Heart right ventricle (tissue), 16 donors: ENCODE results near the gene R3HDM1. TPM values are rescaled to one million over a fixed set of nuclear protein-coding genes. Genes with fewer than 3 reads are reported as not detected.

ENCODE experiments used
- ATAC-seq, 8 donors: fragments of 200-7000 bp; cut with Tn5 transposase; one replicate each; pipeline ENCODE4 v1.9.1; 2020; ENCODE audit warnings: mild to moderate bottlenecking in 8 of 8, moderate library complexity in 8 of 8, moderate number of reproducible peaks in 1 of 8
- DNase-seq, 2 donors: peaks; one replicate each; pipeline ENCODE4 v3.0.0-alpha.2; 2020
- H3K27ac ChIP-seq, 10 donors: fragments of 200-600 bp; sonication (generic) in 2 of 10; one replicate each; pipeline versions ENCODE4 v1.5.0 to v1.8.0; 2020 to 2022; ENCODE audit warnings: mild to moderate bottlenecking in 3 of 10
- H3K27me3 ChIP-seq, 7 donors: fragments of 200-600 bp; one replicate each; pipeline ENCODE4 v1.8.0; 2021 to 2022; ENCODE audit warnings: mild to moderate bottlenecking in 2 of 7
- H3K36me3 ChIP-seq, 9 donors: fragments of 200-600 bp; sonication (generic) in 1 of 9; one replicate each; pipeline versions ENCODE4 v1.5.0 to v1.8.0; 2020 to 2022; ENCODE audit warnings: mild to moderate bottlenecking in 2 of 9
- H3K4me1 ChIP-seq, 9 donors: fragments of 200-600 bp; sonication (generic) in 1 of 9; one replicate each; pipeline versions ENCODE4 v1.5.0 to v1.8.0; 2020 to 2022; ENCODE audit warnings: mild to moderate bottlenecking in 4 of 9
- H3K4me3 ChIP-seq, 10 donors: fragments of 200-600 bp; sonication (generic) in 2 of 10; one replicate each; pipeline versions ENCODE4 v1.5.0 to v1.8.0; 2020 to 2022; ENCODE audit warnings: mild to moderate bottlenecking in 7 of 10, moderate library complexity in 2 of 10
- H3K9me3 ChIP-seq, 11 donors: fragments of 200-600 bp in 10 of 11; sonication (generic) in 2 of 11; one replicate each; pipeline versions ENCODE4 v1.5.0 to v1.8.0; 2013 to 2022; ENCODE audit warnings: mild to moderate bottlenecking in 2 of 11, control low read depth in 1 of 11, moderate library complexity in 1 of 11
- WGBS, 2 donors: extraction: QIAGEN DNeasy Blood & Tissue Kit; methylation state at CpG; one replicate each; pipeline ENCODE4 v1.1.7; 2013; ENCODE audit warnings: inconsistent platforms in 1 of 2; 5-methylcytosine and 5-hydroxymethylcytosine counted together
- intact Hi-C, 10 donors: fragments of 100-400 bp; cut with DNase I; formaldehyde crosslinking; loops; one replicate each; pipeline versions ENCODE4 v1.11.1 to v1.14.2; 2022
- polyA plus RNA-seq, 2 donors: library from polyadenylated mRNA; stranded (reverse); fragments of 200-250 nt; gene quantifications; one replicate each; pipeline ENCODE4 v1.2.3, GENCODE V29; 2013
- total RNA-seq, 10 donors: library from RNA; stranded (reverse); fragmentation: NEBNext Ultra II Directional in 3 of 10; extraction: Animal tissue kit (Norgen Biotek cat#: 25700) in 3 of 10; gene quantifications; one replicate each; pipeline versions ENCODE4 v1.2.1 to v1.2.4, GENCODE V29; 2021 to 2023
- TF ChIP-seq, protein P1 (sequence below), 9 donors: fragments of 200-600 bp; sonication (generic) in 2 of 9; IDR thresholded peaks; one replicate each; pipeline versions ENCODE4 v1.5.0 to v1.8.0; 2021 to 2022; ENCODE audit warnings: antibody characterized with exemption in 9 of 9, mild to moderate bottlenecking in 5 of 9, moderate library complexity in 1 of 9
- donor health status: Arrhythmogenic right ventricular cardiomyopathy.
- donor health status: ischemic (EF 13 %, LVEDD 7.1; RV severe dilation, severe dysfunction).
- donor health status: healthy with polysubstance abuse.
- donor health status: DM: no; HTN: yes; CAD: no.
- donor health status: DM: no; HTN: no; CAD: no.
- donor health status: ischemic (EF 25% LVEDD 6.9; RV normal size, moderate dysfunction).
- donor health status: ischemic (EF 25% LVEDD 5.7; RV mildly dilated, moderate dysfunction).
- donor health status: healthy.
- donor health status: DM: yes; HTN: yes; CAD: no.
- donor health status: Ischemic cardiomyopathy.
- donor health status: ischemic (EF 35%, LVEDD 5.7; RV mildly dilated, moderate dysfunction).
- donor health status: nonischemic (EF 11% LVEDD 7.7; RV severe dilation, severe dysfunction).
- donor health status: DM: yes; HTN: yes; CAD: no.
- donor health status: PGD.
- donor health status: ischemic (EF 29% LVEDD 5.4; RV normal size, mild dysfunction).
- donor health status: nonischemic (EF 23%, LVEDD 6.1; RV moderate dilation, normal function).

The R3HDM1 gene
- total and polyA plus RNA-seq, 12 donors = 6.1 to 22.2 (median 17.5) TPM

DNA sequence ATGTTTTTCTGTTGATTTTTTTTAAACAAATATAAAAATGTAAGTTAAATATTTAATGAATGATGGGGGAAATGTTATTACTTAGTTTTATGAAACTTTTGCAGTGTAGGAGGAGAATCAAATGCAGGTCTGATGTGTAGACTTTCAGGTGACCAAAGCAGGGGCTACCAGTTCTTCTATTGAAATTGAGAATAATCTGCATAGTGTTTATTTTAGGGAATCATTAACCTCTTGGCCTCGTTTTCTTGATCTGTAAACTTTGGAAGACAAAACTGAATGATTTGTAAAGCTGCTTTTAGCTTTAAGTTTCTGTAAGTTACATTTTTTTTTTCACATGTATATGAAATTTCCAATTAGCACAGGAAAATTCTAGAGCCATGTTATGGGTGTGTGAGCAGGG, 99.2 kb downstream of the R3HDM1 start:
- H3K4me3 ChIP-seq = no peak overlapping the region
- intact Hi-C loops = no loop called here
- TF ChIP-seq, protein P1, sequence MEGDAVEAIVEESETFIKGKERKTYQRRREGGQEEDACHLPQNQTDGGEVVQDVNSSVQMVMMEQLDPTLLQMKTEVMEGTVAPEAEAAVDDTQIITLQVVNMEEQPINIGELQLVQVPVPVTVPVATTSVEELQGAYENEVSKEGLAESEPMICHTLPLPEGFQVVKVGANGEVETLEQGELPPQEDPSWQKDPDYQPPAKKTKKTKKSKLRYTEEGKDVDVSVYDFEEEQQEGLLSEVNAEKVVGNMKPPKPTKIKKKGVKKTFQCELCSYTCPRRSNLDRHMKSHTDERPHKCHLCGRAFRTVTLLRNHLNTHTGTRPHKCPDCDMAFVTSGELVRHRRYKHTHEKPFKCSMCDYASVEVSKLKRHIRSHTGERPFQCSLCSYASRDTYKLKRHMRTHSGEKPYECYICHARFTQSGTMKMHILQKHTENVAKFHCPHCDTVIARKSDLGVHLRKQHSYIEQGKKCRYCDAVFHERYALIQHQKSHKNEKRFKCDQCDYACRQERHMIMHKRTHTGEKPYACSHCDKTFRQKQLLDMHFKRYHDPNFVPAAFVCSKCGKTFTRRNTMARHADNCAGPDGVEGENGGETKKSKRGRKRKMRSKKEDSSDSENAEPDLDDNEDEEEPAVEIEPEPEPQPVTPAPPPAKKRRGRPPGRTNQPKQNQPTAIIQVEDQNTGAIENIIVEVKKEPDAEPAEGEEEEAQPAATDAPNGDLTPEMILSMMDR (IDR thresholded peaks at IDR 0.05) = no peak
- DNase-seq (no peak), ATAC-seq (no peak)
- H3K4me1 ChIP-seq = no peaks in the 10 kb centered on the region
- H3K36me3 ChIP-seq = peaks cover 0 to 46% (median 2%) of the 10 kb centered on the region in 9 donors
- WGBS, 2 donors = 94 to 95% methylated on average over 1 of the region's 1 CpG
- H3K27ac ChIP-seq = no peak overlapping the region
- H3K9me3 ChIP-seq = no peaks in the 10 kb centered on the region
- no peaks in the 10 kb centered on the region for H3K27me3 ChIP-seq

DNA sequence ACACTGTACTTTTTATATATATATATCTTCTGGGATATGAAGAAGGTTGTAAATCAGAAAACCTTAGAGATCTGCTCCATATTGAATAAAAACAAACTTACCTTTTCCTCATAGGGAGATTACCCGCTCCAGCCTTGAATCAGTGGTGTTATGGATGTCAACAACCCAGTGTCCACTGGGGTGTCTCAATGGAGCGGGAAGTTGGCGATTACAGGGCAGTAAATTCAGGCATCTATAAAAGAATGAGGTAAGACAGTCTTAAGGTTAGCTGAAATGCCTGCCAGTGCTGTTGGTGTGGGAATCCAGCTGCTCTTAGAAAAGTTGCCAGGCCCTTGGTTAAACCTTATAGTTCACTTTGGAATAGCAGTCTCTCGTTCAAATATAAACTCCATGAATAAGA, 102.3 kb downstream of the R3HDM1 start:
- WGBS, 2 donors = 93 to 95% methylated on average over 4 of the region's 4 CpGs
- H3K36me3 ChIP-seq = peaks cover 0 to 65% (median 5%) of the 10 kb centered on the region in 9 donors
- no peak for ATAC-seq

DNA sequence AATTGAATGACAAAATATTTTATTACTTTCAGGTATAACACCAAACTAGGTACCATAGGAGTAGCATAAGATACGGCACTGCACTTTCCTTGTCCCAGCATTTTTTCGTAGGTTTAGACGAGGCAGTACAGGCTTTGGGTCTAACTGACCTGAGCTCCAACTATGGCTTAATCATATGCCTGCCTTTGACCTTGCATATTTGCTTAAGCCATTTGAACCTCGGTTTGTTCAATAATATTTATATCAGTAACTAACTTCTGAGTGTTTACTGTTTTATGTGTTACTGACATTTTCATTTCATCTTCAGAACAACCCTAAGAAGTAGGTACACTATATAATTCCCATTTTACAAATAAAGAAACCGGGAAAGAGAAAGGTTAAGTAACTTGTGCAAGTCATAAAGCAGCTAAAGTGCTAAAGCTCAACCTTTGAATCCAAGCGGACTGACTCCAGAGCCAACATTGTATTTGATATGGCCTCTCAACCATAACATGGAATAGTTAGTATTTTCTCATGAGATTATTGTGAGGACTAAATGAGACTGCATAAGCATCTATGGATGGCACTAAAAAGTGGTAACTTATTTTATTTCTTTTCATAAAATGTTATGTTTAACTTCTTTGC, 104.0 kb downstream of the R3HDM1 start:
- Histone ChIP-seq H3K4me1 (no peaks in the 10 kb centered on the region), H3K27ac (no peak overlapping the region), H3K4me3 (no peak overlapping the region), H3K9me3 (no peaks in the 10 kb centered on the region), H3K36me3 (peaks cover 0 to 82% (median 5%) of the 10 kb centered on the region in 9 donors), H3K27me3 (no peaks in the 10 kb centered on the region)
- TF ChIP-seq, protein P1 (IDR thresholded peaks at IDR 0.05) = no peak
- WGBS, 2 donors = 95 to 96% methylated on average over 6 of the region's 6 CpGs
- DNase-seq (no peak), ATAC-seq (no peak)
- intact Hi-C loops = no loop called here

More for the DNA sequence above, 102.3 kb downstream of the R3HDM1 start:
- Histone ChIP-seq H3K4me1 (no peaks in the 10 kb centered on the region), H3K27me3 (no peaks in the 10 kb centered on the region), H3K4me3 (no peak overlapping the region), H3K27ac (no peak overlapping the region), H3K9me3 (no peaks in the 10 kb centered on the region)
- TF ChIP-seq, protein P1 (IDR thresholded peaks at IDR 0.05) = no peak
- no peak for DNase-seq
- intact Hi-C loops = no loop called here

DNA sequence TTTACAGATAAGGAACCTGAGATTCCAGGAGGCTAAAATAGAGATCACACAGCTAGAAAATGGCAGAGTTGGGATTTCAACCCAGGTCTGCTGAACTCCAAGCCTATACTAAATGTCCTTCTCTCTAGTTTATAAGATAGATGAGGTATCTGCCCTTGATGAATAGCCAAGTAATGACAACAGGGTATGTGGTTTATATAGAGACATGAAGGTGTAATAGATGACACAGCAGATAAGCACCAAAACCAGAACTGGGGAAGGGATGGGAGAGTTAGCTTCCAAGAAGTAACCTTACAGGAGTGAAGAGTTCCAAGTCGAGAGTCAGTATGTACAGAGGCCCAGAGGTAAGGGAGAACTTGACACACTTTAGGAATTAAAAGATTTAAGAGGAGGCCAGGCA, 105.7 kb downstream of the R3HDM1 start:
- Histone ChIP-seq H3K27ac (no peak overlapping the region), H3K4me3 (no peak overlapping the region), H3K36me3 (peaks cover 0 to 94% (median 14%) of the 10 kb centered on the region in 9 donors), H3K4me1 (no peaks in the 10 kb centered on the region), H3K27me3 (no peaks in the 10 kb centered on the region), H3K9me3 (no peaks in the 10 kb centered on the region)
- 95 to 96% methylated on average over 1 of the region's 1 CpG for WGBS, 2 donors
- TF ChIP-seq, protein P1 (IDR thresholded peaks at IDR 0.05) = no peak
- intact Hi-C loops = no loop called here
- no peak for ATAC-seq
- DNase-seq = no peak
